Ovary (tissue), 9 donors: ENCODE results near the gene SLC11A2. TPM values are rescaled to one million over a fixed set of nuclear protein-coding genes. Genes with fewer than 3 reads are reported as not detected.

Experiments
- DNase-seq, 5 donors: peaks; one replicate each; pipeline ENCODE4 v3.0.0-alpha.2; 2019 to 2020
- H3K27ac ChIP-seq, 2 donors: fragments of 200-600 bp; one replicate each; pipeline versions ENCODE4 v1.5.1 to v1.8.0; 2019 to 2022
- H3K27me3 ChIP-seq: fragments of 200-600 bp; one replicate; pipeline ENCODE4 v1.8.0; 2022
- H3K36me3 ChIP-seq: fragments of 200-600 bp; sonication (generic); one replicate; pipeline ENCODE4 v1.5.1; 2019
- H3K4me1 ChIP-seq: one replicate; pipeline ENCODE4 v1.8.1; 2013; ENCODE audit warnings: mild to moderate bottlenecking, moderate library complexity; ENCODE audit not compliant: insufficient read depth
- H3K4me3 ChIP-seq: fragments of 200-600 bp; sonication (generic); one replicate; pipeline ENCODE4 v1.5.1; 2017
- H3K9me3 ChIP-seq, 2 donors: fragments of 200-600 bp in 1 of 2; sonication (generic) in 1 of 2; one replicate each; pipeline versions ENCODE4 v1.5.1 to v1.8.1; 2013 to 2019; ENCODE audit warnings: mild to moderate bottlenecking in 1 of 2, moderate library complexity in 1 of 2
- CTCF ChIP-seq, 3 donors: fragments of 450-650 bp in 2 of 3; fragments of 200-600 bp in 1 of 3; IDR thresholded peaks; one replicate each; pipeline versions ENCODE4 v1.5.1 to v1.8.0; 2016 to 2022; ENCODE audit warnings: antibody characterized with exemption in 3 of 3, mild to moderate bottlenecking in 1 of 3
- EP300 ChIP-seq: sonication (generic); formaldehyde crosslinking; IDR thresholded peaks from one replicate; pipeline ENCODE4 v1.6.1; 2017; ENCODE audit warnings: antibody characterized with exemption
- POLR2A ChIP-seq: fragments of 450-650 bp; IDR thresholded peaks from one replicate; pipeline ENCODE4 v1.6.1; 2017; ENCODE audit warnings: antibody characterized with exemption, mild to moderate bottlenecking, moderate library complexity
- WGBS, 3 donors: extraction: QIAGEN DNeasy Blood & Tissue Kit in 1 of 3; methylation state at CpG; one replicate each; pipeline versions ENCODE4 v1.1.5 to v1.1.7; 2013 to 2017; 5-methylcytosine and 5-hydroxymethylcytosine counted together
- intact Hi-C, 4 donors: fragments of 100-400 bp; cut with DNase I; formaldehyde crosslinking; loops; one replicate each; pipeline versions ENCODE4 v1.11.0 to v1.15.1; 2022 to 2023
- polyA plus RNA-seq, 2 donors: library from polyadenylated mRNA; stranded (reverse); fragments of 200-250 nt in 1 of 2; fragments of 350-450 nt in 1 of 2; fragmentation: Illumina TruSeq in 1 of 2; extraction: RNeasy Lipid Tissue Mini Kit (QIAGEN cat#74804) in 1 of 2; gene quantifications; one replicate each; pipeline ENCODE4 v1.2.3, GENCODE V29; 2013 to 2014
- total RNA-seq, 7 donors: library from RNA; depleted of rRNA in 2 of 7; stranded (reverse); fragments of >200 nt in 2 of 7; fragmentation: NEBNext Ultra II Directional in 3 of 7; extraction: Animal tissue kit (Norgen Biotek cat#: 25700) in 3 of 7; gene quantifications; one replicate each; pipeline versions ENCODE4 v1.1.0 to v1.2.4, GENCODE V29; 2016 to 2023
- donor health status: DM: no; HTN: no; CAD: no; lungs with moderate emphysema.
- donor health status: DM: no; HTN: no; CAD: no.
- donor health status: Bipolar disorder and iron deficiency.
- donor health status: DM: yes; HTN: yes; CAD: no.
- donor health status: DM: no; HTN: no; CAD: no.
- donor health status: DM: yes; HTN: yes; CAD: no.

Gene SLC11A2
- total and polyA plus RNA-seq, 9 donors: 13.6 to 48.8 (median 38.7) TPM

DNA sequence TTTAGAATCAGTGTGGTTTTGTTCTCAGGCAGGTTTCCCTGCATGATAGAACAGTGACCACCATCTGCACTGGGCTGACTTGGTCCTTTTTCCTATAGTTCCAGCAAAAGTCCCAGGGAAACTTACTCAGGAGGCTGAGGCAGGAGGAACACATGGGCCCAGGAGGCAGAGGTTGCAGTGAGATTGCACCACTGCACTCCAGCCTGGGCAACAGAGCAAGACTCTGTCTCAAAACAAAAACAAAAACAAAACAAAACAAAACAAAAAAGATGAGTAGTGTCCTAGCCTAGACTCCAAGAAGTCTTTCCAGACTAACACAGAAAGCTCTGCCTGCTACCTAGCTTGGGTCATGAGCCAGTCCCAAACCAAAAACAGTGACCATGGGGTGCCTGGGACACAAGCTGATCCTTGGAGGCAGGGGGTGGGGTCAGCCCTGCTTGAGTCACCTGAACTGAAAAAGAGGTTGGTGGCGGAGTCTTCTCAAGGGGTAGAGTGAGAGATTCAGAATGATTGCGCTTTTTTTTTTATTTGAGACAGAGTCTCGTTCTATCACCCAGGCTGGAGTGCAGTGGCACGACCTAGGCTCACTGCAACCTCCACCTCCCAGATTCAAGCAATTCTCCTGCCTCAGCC, 7.4 kb upstream of the SLC11A2 start:
- Histone ChIP-seq H3K36me3 (no peaks in the 10 kb centered on the region), H3K9me3 (no peaks in the 10 kb centered on the region), H3K4me3 (no peak overlapping the region), H3K4me1 (no peaks in the 10 kb centered on the region), H3K27ac (no peak overlapping the region), H3K27me3 (no peaks in the 10 kb centered on the region)
- TF ChIP-seq CTCF (IDR thresholded peaks at IDR 0.05): no peak
- no peak for TF ChIP-seq POLR2A
- TF ChIP-seq EP300: no peak
- intact Hi-C loops: no loop called here
- WGBS, 3 donors: 90 to 94% (median 93%) methylated on average over 4 of the region's 4 CpGs
- no peak for DNase-seq

DNA sequence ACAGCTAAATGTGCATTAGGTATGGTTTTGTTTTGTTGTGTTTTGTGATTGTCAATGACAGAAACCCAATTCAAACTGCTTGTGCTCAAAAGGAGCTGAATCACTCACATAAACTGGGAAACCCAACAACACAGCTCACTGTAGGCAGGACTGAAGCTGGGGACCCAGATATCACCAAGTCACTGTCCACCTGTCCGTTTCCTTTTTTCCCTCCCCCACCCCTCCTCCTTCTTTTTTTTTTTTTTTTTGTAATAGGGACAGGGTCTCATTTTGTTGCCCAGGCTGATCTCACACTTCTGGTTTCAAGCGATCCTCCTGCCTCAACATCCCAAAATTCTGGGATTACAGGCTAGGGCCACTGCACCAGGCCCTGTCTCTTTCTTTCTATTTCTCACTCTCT, 6.9 kb upstream of the SLC11A2 start:
- 65 to 83% (median 76%) methylated on average over 2 of the region's 2 CpGs for WGBS, 3 donors
- H3K36me3 ChIP-seq: no peaks in the 10 kb centered on the region
- no peaks in the 10 kb centered on the region for H3K27me3 ChIP-seq
- intact Hi-C loops: no loop called here
- H3K27ac ChIP-seq: no peak overlapping the region
- no peak overlapping the region for H3K4me3 ChIP-seq
- TF ChIP-seq POLR2A (no peak), EP300 (no peak), CTCF (IDR thresholded peaks at IDR 0.05) (no peak)
- no peak for DNase-seq
- H3K9me3 ChIP-seq: no peaks in the 10 kb centered on the region
- no peaks in the 10 kb centered on the region for H3K4me1 ChIP-seq

GRCh38 chr12:51028813-51029150, 2.6 kb upstream of the SLC11A2 start:
- intact Hi-C loops: loop anchor here in 1 of 4 donors (5.0 kb wide), 1 partner anchor 1009 kb away; no protein-coding TSS in a partner anchor
- H3K27me3 ChIP-seq: no peaks in the 10 kb centered on the region

GRCh38 chr12:51028126-51028812, 2.1 kb upstream of the SLC11A2 start:
- Histone ChIP-seq H3K27me3 (no peaks in the 10 kb centered on the region), H3K27ac (no peak overlapping the region), H3K36me3 (no peaks in the 10 kb centered on the region), H3K9me3 (no peaks in the 10 kb centered on the region), H3K4me3 (no peak overlapping the region), H3K4me1 (peaks cover 6% of the 10 kb centered on the region)
- 22 to 24% (median 23%) methylated on average over 9 of the region's 9 CpGs for WGBS, 3 donors
- no peak for TF ChIP-seq POLR2A
- TF ChIP-seq EP300: no peak
- no peak for TF ChIP-seq CTCF (IDR thresholded peaks at IDR 0.05)
- no peak for DNase-seq
- intact Hi-C loops: loop anchor here in 1 of 4 donors (5.0 kb wide), 1 partner anchor 1009 kb away; no protein-coding TSS in a partner anchor

More at GRCh38 chr12:51028813-51029150, 2.6 kb upstream of the SLC11A2 start:
- TF ChIP-seq CTCF (IDR thresholded peaks at IDR 0.05) (no peak), POLR2A (no peak), EP300 (no peak)
- no peak overlapping the region for H3K4me3 ChIP-seq
- 59 to 66% (median 60%) methylated on average over 5 of the region's 5 CpGs for WGBS, 3 donors
- no peak overlapping the region for H3K27ac ChIP-seq
- no peaks in the 10 kb centered on the region for H3K9me3 ChIP-seq
- peaks cover 5% of the 10 kb centered on the region for H3K4me1 ChIP-seq
- no peak for DNase-seq
- no peaks in the 10 kb centered on the region for H3K36me3 ChIP-seq
